Endothelial cell of umbilical vein (primary cell): Measurements from ENCODE around the gene GRAPL. TPM values are rescaled to one million over a fixed set of nuclear protein-coding genes. Genes with fewer than 3 reads are reported as not detected.
"Not testable (repeated sequence)": the region's sequence is repeated elsewhere in the genome, so short reads cannot be mapped to it uniquely, and the experiment has no call there.

Source experiments
- BruUV-seq: library from RNA; stranded (reverse); fragments of 400-500 nt; replicated peaks from 2 replicates; lab custom pipeline; 2021; lab: Mats Ljungman, UMichigan
- CTCF ChIA-PET: fragments of 300-600, 350-600 bp; sonication (Branson Sonifier 250); formaldehyde crosslinking; loops from one replicate; lab custom pipeline; 2021; ENCODE audit warnings: antibody characterized with exemption, inconsistent platforms; lab: Charles Lee
- POLR2A ChIA-PET: fragments of 300-600, 350-600 bp; sonication (Branson Sonifier 250); formaldehyde crosslinking; loops from one replicate; lab custom pipeline; 2021; ENCODE audit warnings: antibody characterized with exemption, inconsistent platforms; lab: Charles Lee
- DNase-seq: peaks from one replicate; pipeline ENCODE4 v3.0.0-alpha.2; 2011; ENCODE audit warnings: low read depth, low spot score
- FAIRE-seq: peaks from 2 replicates; lab custom pipeline; 2011; peaks lifted over from hg19 to GRCh38; lab: Jason Lieb, UNC
- H2AFZ ChIP-seq: 2 replicates; pipeline ENCODE4 v1.6.0; 2012; ENCODE audit warnings: low read depth, low read length, control low read depth, inconsistent platforms
- H3K27ac ChIP-seq: 2 replicates; pipeline ENCODE4 v1.5.1; 2011; ENCODE audit warnings: low read depth, mild to moderate bottlenecking, control low read depth, low read length, moderate library complexity; ENCODE audit not compliant: insufficient read depth
- H3K27me3 ChIP-seq, 2 experiments: 2 replicates each; pipeline versions ENCODE4 v1.6.0 to v1.6.1; 2011; ENCODE audit warnings: low read length in 2 of 2, mixed read lengths in 1 of 2; ENCODE audit not compliant: control insufficient read depth in 2 of 2, insufficient read depth in 2 of 2
- H3K36me3 ChIP-seq, 2 experiments: 2 replicates in 1 of 2; 3 replicates in 1 of 2; pipeline ENCODE4 v1.5.1; 2011; ENCODE audit warnings: low read length in 2 of 2, mild to moderate bottlenecking in 1 of 2, moderate library complexity in 1 of 2; ENCODE audit not compliant: control insufficient read depth in 2 of 2, insufficient read depth in 2 of 2; ENCODE audit errors: extremely low read depth in 1 of 2
- H3K4me1 ChIP-seq: 3 replicates; pipeline ENCODE4 v1.5.1; 2011; ENCODE audit warnings: mild to moderate bottlenecking, low read length; ENCODE audit not compliant: control insufficient read depth, insufficient read depth; ENCODE audit errors: extremely low read depth
- H3K4me2 ChIP-seq: 2 replicates; pipeline ENCODE4 v1.6.1; 2011; ENCODE audit warnings: low read length, control low read depth, mixed read lengths; ENCODE audit not compliant: insufficient read depth
- H3K4me3 ChIP-seq, 3 experiments: fragments of 200-600 bp in 1 of 3; sonication (generic), shearing (Covaris generic) in 1 of 3; replicated peaks in 1 of 3; 2 replicates each; pipeline ENCODE4 v1.5.1; 2011 to 2016; ENCODE audit warnings: control low read depth in 3 of 3, low read length in 3 of 3, mild to moderate bottlenecking in 2 of 3, inconsistent platforms in 1 of 3, low read depth in 1 of 3, moderate library complexity in 1 of 3; ENCODE audit not compliant: insufficient read depth in 1 of 3
- H3K79me2 ChIP-seq: 2 replicates; pipeline ENCODE4 v1.6.0; 2012; ENCODE audit warnings: low read length, inconsistent platforms; ENCODE audit not compliant: control insufficient read depth, insufficient read depth
- H3K9ac ChIP-seq: replicated peaks from 2 replicates; pipeline ENCODE3; 2011; ENCODE audit warnings: low read length, control low read depth; ENCODE audit not compliant: insufficient read depth; ENCODE audit errors: extremely low read depth
- H3K9me1 ChIP-seq: replicated peaks from 3 replicates; pipeline ENCODE4 v1.6.0; 2011; ENCODE audit warnings: mild to moderate bottlenecking, low read length; ENCODE audit not compliant: control insufficient read depth, insufficient read depth; ENCODE audit errors: extremely low read depth
- H3K9me3 ChIP-seq: replicated peaks from 2 replicates; pipeline ENCODE4 v1.5.1; 2012; ENCODE audit warnings: low read length, inconsistent platforms; ENCODE audit not compliant: control insufficient read depth, insufficient read depth
- H4K20me1 ChIP-seq: replicated peaks from 2 replicates; pipeline ENCODE3; 2011; ENCODE audit warnings: mild to moderate bottlenecking, low read length; ENCODE audit not compliant: control insufficient read depth, insufficient read depth; ENCODE audit errors: extremely low read depth
- dilution Hi-C: fragments of 300-500 bp; cut with MboI; formaldehyde crosslinking; loops from one replicate; pipeline ENCODE4 v1.15.0; 2019; ENCODE audit warnings: low sequenced_read_pairs; ENCODE audit not compliant: extremely low pct_ligation_motif_present
- intact Hi-C: fragments of 100-400 bp; cut with micrococcal nuclease; formaldehyde crosslinking; loops from one replicate; pipeline ENCODE4 v1.10.0; 2022
- polyA plus RNA-seq, 4 experiments: library from polyadenylated mRNA; depleted of rRNA in 3 of 4; stranded (reverse) in 3 of 4; unstranded in 1 of 4; fragments of >200 nt; gene quantifications; 2 replicates each; pipeline versions ENCODE4 v1.2.1 to v1.2.3, GENCODE V29; 2011 to 2012; ENCODE audit warnings: missing spikeins in 1 of 4
- total RNA-seq: library from RNA; stranded (reverse); gene quantifications from 2 replicates; pipeline ENCODE4 v1.2.3, GENCODE V29; 2021

The GRAPL gene
- total and polyA plus RNA-seq, 2 donors (not counting 3 experiments of a cell fraction or from before 2014, with no cell fraction given) = 22.8 to 55.1 TPM

DNA sequence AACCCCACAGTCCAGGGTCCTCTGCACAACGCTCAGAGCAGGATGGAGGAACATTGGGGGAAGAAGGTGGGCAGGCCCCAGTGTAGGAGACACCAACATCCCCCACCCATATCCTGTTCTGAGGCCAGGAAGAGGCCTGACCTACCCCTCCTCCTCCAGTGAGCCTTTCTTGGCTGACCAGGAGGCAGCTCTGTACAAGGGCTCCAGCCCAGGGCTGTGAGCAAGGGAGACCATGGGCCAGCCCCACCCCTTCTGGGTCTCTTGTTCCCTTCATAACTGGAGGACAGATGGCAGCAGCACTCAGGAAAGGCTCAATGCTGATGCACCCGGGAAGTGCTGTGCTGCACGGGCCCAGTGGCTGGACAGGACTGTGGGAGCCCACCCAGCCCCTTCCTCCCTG is 47.0 kb downstream of the GRAPL start:
- H3K27ac ChIP-seq, H3K9me1 ChIP-seq, H3K4me1 ChIP-seq, H3K27me3 ChIP-seq, POLR2A ChIA-PET, H3K9me3 ChIP-seq, H4K20me1 ChIP-seq, H3K4me2 ChIP-seq, H3K4me3 ChIP-seq, intact Hi-C loops, FAIRE-seq, dilution Hi-C loops, CTCF ChIA-PET, H3K36me3 ChIP-seq, H3K9ac ChIP-seq, BruUV-seq, H3K79me2 ChIP-seq, DNase-seq, H2AFZ ChIP-seq: not testable (repeated sequence)

GRCh38 chr17:19175410-19175809 is 48.0 kb downstream of the GRAPL start:
- dilution Hi-C loops, H2AFZ ChIP-seq, FAIRE-seq, H3K9ac ChIP-seq, H4K20me1 ChIP-seq, POLR2A ChIA-PET, H3K4me1 ChIP-seq, H3K79me2 ChIP-seq, H3K9me3 ChIP-seq, CTCF ChIA-PET, H3K4me2 ChIP-seq, H3K9me1 ChIP-seq, H3K27ac ChIP-seq, H3K36me3 ChIP-seq, BruUV-seq, H3K27me3 ChIP-seq, DNase-seq, intact Hi-C loops, H3K4me3 ChIP-seq: not testable (repeated sequence)

- H3K79me2 ChIP-seq, H2AFZ ChIP-seq, H3K4me2 ChIP-seq, intact Hi-C loops, H3K9ac ChIP-seq, H3K4me1 ChIP-seq, BruUV-seq, H3K27ac ChIP-seq, DNase-seq, CTCF ChIA-PET, H3K27me3 ChIP-seq, H3K9me3 ChIP-seq, dilution Hi-C loops, H4K20me1 ChIP-seq, H3K9me1 ChIP-seq, H3K4me3 ChIP-seq, H3K36me3 ChIP-seq, FAIRE-seq, POLR2A ChIA-PET: not testable (repeated sequence)
Measured at GRCh38 chr17:19181040-19181875, 53.9 kb downstream of the GRAPL start.
